Natural killer cell (primary cell): ENCODE data around the gene ZNF521. TPM values are rescaled to one million over a fixed set of nuclear protein-coding genes. Genes with fewer than 3 reads are reported as not detected.

Experiments
- ATAC-seq, 3 donors: fragments of 150-1000 bp in 2 of 3; fragments of 200-7000 bp in 1 of 3; cut with Tn5 transposase; 1 replicate in 1 of 3; 2 replicates in 2 of 3; pipeline ENCODE4 v1.10.0; 2021; ENCODE audit warnings: mild to moderate bottlenecking in 2 of 3, moderate library complexity in 2 of 3
- DNase-seq, 2 donors: peaks; one replicate each; pipeline versions ENCODE4 v3.0.0 to v3.0.0-alpha.2; 2013 to 2021; ENCODE audit warnings: mixed read lengths in 1 of 2
- H3K27ac ChIP-seq: one replicate; pipeline ENCODE4 v1.5.1; 2013; ENCODE audit warnings: mild to moderate bottlenecking, low read length
- H3K27me3 ChIP-seq: one replicate; pipeline ENCODE4 v1.6.1; 2013; ENCODE audit warnings: low read length; ENCODE audit not compliant: control insufficient read depth, insufficient read depth
- H3K36me3 ChIP-seq: one replicate; pipeline ENCODE4 v1.6.1; 2013; ENCODE audit warnings: low read length; ENCODE audit not compliant: control insufficient read depth, insufficient read depth
- H3K4me1 ChIP-seq: one replicate; pipeline ENCODE4 v1.6.1; 2013; ENCODE audit warnings: low read length; ENCODE audit not compliant: control insufficient read depth, insufficient read depth
- H3K4me3 ChIP-seq: one replicate; pipeline ENCODE4 v1.5.1; 2013; ENCODE audit warnings: low read length
- H3K9me3 ChIP-seq: one replicate; pipeline ENCODE4 v1.6.1; 2013; ENCODE audit warnings: low read length; ENCODE audit not compliant: control insufficient read depth, insufficient read depth
- H3K27ac Mint-ChIP-seq, 2 donors: one replicate each; pipeline ENCODE4 v1.8.0; 2022; ENCODE audit warnings: mild to moderate bottlenecking in 2 of 2, mixed read lengths in 2 of 2, moderate library complexity in 1 of 2
- H3K27me3 Mint-ChIP-seq, 2 donors: one replicate each; pipeline ENCODE4 v1.8.0; 2022; ENCODE audit warnings: low read depth in 2 of 2, mixed read lengths in 2 of 2
- H3K36me3 Mint-ChIP-seq: one replicate; pipeline ENCODE4 v1.8.0; 2022; ENCODE audit warnings: mixed read lengths
- H3K4me1 Mint-ChIP-seq, 2 donors: one replicate each; pipeline ENCODE4 v1.8.0; 2022; ENCODE audit warnings: mixed read lengths in 2 of 2
- H3K4me3 Mint-ChIP-seq: one replicate; pipeline ENCODE4 v1.8.0; 2022; ENCODE audit warnings: mild to moderate bottlenecking, moderate library complexity, mixed read lengths
- H3K9me3 Mint-ChIP-seq, 2 donors: one replicate each; pipeline ENCODE4 v1.8.0; 2022; ENCODE audit warnings: mixed read lengths in 2 of 2
- WGBS: methylation state at CpG from one replicate; pipeline ENCODE4 v1.1.7; 2013; ENCODE audit warnings: missing lambda C conversion rate; ENCODE audit not compliant: insufficient coverage; 5-methylcytosine and 5-hydroxymethylcytosine counted together
- intact Hi-C: fragments of 100-400 bp; cut with micrococcal nuclease; formaldehyde crosslinking; loops from one replicate; pipeline ENCODE4 v1.14.2; 2022
- total RNA-seq, 4 donors: library from RNA; stranded (reverse); fragments of 120-200 nt in 1 of 4; gene quantifications; one replicate each; pipeline versions ENCODE4 v1.2.3 to v1.2.4, GENCODE V29; 2013 to 2022
- TF ChIP-seq, protein P1 (sequence below): fragments of 200-600 bp; IDR thresholded peaks from one replicate; pipeline ENCODE4 v1.8.0; 2022; ENCODE audit warnings: antibody characterized with exemption

ZNF521 gene
- total RNA-seq, 3 donors from 2014 or later (not counting 1 experiment from before 2014, with no cell fraction given): 0.19 to 3.5 (median 0.54) TPM

DNA sequence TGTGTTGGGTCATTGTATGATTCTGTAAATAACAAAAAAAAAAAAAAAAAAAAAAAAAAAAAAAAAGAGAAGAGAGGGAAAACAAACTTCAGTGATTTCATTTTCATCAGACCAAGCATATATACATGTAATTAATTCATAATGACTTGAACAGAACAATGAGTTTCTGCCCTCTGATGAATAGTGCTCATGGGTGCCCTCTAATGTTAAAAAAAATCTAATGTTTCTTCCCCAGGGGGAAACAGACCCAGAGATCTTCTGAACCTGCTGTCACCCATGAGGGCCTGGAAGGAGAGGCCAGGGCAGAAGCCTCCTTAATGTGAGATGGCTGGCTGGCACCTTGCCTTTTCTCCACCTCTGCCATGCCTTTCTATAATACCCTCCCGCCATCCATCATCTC lies 289.2 kb downstream of the ZNF521 start:
- TF ChIP-seq, protein P1, sequence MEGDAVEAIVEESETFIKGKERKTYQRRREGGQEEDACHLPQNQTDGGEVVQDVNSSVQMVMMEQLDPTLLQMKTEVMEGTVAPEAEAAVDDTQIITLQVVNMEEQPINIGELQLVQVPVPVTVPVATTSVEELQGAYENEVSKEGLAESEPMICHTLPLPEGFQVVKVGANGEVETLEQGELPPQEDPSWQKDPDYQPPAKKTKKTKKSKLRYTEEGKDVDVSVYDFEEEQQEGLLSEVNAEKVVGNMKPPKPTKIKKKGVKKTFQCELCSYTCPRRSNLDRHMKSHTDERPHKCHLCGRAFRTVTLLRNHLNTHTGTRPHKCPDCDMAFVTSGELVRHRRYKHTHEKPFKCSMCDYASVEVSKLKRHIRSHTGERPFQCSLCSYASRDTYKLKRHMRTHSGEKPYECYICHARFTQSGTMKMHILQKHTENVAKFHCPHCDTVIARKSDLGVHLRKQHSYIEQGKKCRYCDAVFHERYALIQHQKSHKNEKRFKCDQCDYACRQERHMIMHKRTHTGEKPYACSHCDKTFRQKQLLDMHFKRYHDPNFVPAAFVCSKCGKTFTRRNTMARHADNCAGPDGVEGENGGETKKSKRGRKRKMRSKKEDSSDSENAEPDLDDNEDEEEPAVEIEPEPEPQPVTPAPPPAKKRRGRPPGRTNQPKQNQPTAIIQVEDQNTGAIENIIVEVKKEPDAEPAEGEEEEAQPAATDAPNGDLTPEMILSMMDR: no peak
- intact Hi-C loops: no loop called here
- Histone ChIP-seq H3K9me3 (no peaks in the 10 kb centered on the region), H3K36me3 (no peaks in the 10 kb centered on the region), H3K27ac (no peak overlapping the region), H3K4me3 (no peak overlapping the region), H3K27me3 (no peaks in the 10 kb centered on the region), H3K4me1 (no peaks in the 10 kb centered on the region)
- no peaks in the 10 kb centered on the region for H3K9me3 Mint-ChIP-seq
- H3K4me1 Mint-ChIP-seq: no peaks in the 10 kb centered on the region
- WGBS: 94% methylated on average over 1 of the region's 1 CpG
- no peak overlapping the region for H3K4me3 Mint-ChIP-seq
- DNase-seq: no peak
- H3K36me3 Mint-ChIP-seq: no peaks in the 10 kb centered on the region
- no peak for ATAC-seq
- no peak overlapping the region for H3K27ac Mint-ChIP-seq
- H3K27me3 Mint-ChIP-seq: no peaks in the 10 kb centered on the region

DNA sequence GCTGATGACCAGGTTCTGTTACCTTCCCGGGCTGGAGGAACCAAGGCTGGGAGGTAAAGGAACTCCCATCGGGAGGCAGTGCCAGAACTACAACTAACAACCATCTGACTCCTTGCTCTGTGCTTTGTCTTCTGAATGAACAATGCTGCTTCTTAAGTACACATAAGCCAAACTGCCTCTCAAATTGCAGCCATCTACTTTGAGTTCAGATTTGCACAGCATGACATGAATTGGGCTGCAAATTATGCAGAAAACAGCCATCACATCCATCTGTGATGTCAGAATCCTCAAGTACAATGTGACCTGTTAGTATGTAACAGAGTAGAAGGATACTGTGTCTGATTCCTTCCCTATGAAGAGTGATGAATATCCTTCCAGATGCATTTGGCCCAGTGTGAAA lies 290.6 kb downstream of the ZNF521 start:
- Histone ChIP-seq H3K4me3 (no peak overlapping the region), H3K27ac (no peak overlapping the region), H3K36me3 (no peaks in the 10 kb centered on the region), H3K9me3 (no peaks in the 10 kb centered on the region), H3K27me3 (no peaks in the 10 kb centered on the region), H3K4me1 (no peaks in the 10 kb centered on the region)
- no peaks in the 10 kb centered on the region for H3K36me3 Mint-ChIP-seq
- TF ChIP-seq, protein P1: no peak
- H3K27me3 Mint-ChIP-seq: no peaks in the 10 kb centered on the region
- 90% methylated on average over 2 of the region's 2 CpGs for WGBS
- ATAC-seq: no peak
- H3K9me3 Mint-ChIP-seq: no peaks in the 10 kb centered on the region
- H3K27ac Mint-ChIP-seq: no peak overlapping the region
- no peak for DNase-seq
- intact Hi-C loops: no loop called here
- H3K4me1 Mint-ChIP-seq: no peaks in the 10 kb centered on the region
- H3K4me3 Mint-ChIP-seq: no peak overlapping the region

DNA sequence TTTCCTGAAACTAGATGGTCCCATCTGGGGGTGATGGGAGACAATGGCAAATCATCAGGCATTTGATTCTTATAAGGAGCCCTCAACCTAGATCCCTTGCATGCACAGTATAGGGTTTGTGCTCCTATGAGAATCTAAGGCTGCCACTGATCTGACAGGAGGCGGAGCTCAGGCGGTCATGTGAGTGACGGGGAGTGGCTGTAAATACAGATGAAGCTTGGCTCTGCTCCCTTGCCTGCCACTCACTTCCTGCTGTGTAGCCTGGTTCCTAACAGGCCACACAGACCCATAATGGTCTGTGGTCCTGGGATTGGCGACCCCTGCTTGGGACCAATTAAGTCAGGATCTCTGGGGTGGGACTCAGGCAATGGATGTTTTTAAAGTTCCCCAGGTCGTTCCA lies 293.4 kb downstream of the ZNF521 start:
- Mint-ChIP-seq H3K27me3 (no peaks in the 10 kb centered on the region), H3K27ac (no peak overlapping the region), H3K9me3 (no peaks in the 10 kb centered on the region), H3K4me3 (no peak overlapping the region), H3K4me1 (no peaks in the 10 kb centered on the region), H3K36me3 (no peaks in the 10 kb centered on the region)
- Histone ChIP-seq H3K36me3 (no peaks in the 10 kb centered on the region), H3K27me3 (no peaks in the 10 kb centered on the region), H3K9me3 (no peaks in the 10 kb centered on the region), H3K4me3 (no peak overlapping the region), H3K4me1 (no peaks in the 10 kb centered on the region), H3K27ac (no peak overlapping the region)
- TF ChIP-seq, protein P1: no peak
- no peak for ATAC-seq
- intact Hi-C loops: no loop called here
- WGBS: 64% methylated on average over 5 of the region's 5 CpGs
- no peak for DNase-seq

DNA sequence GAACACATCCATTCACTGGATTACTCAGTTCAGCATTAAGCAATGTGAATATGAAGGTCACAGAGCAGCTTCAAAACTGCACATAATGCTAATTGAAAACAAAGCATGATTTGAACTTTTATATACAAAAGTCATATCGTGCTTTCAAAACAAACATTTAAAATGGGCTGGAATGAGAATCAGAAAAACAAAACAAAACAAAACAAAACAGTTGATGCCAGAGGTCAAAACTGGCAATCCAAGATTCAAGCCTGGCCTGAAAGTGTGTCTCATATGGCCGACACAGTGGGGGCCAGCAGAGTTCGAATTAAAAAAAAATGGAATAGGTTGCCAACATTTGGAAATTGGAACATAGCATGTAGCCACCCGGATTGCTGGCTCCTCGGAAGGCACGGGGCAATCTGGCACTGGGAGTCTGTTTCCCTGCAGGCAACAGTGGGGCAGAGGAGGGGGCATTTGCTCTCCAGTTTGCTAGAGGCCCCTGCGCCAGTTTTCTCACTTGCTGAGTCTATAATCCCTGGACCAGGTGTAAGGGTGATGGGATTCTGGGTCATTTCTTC lies 294.4 kb downstream of the ZNF521 start:
- H3K4me3 ChIP-seq: no peak overlapping the region
- no peak overlapping the region for H3K4me3 Mint-ChIP-seq
- TF ChIP-seq, protein P1: no peak
- no peaks in the 10 kb centered on the region for H3K36me3 ChIP-seq
- WGBS: 82% methylated on average over 6 of the region's 7 CpGs
- H3K9me3 ChIP-seq: no peaks in the 10 kb centered on the region
- H3K27me3 Mint-ChIP-seq: no peaks in the 10 kb centered on the region
- ATAC-seq: no peak
- no peaks in the 10 kb centered on the region for H3K4me1 Mint-ChIP-seq
- no peaks in the 10 kb centered on the region for H3K4me1 ChIP-seq
- H3K27ac Mint-ChIP-seq: no peak overlapping the region
- no peak overlapping the region for H3K27ac ChIP-seq
- intact Hi-C loops: no loop called here
- DNase-seq: no peak
- no peaks in the 10 kb centered on the region for H3K27me3 ChIP-seq
- no peaks in the 10 kb centered on the region for H3K36me3 Mint-ChIP-seq
- H3K9me3 Mint-ChIP-seq: no peaks in the 10 kb centered on the region
